SK-N-SH treated with all-trans-retinoic acid at 6 μM for 48 hours (cell line): Measurements from ENCODE around the gene USP49.

Experiments
- ATAC-seq: fragments of 200-7000 bp; cut with Tn5 transposase; 3 replicates; pipeline ENCODE4 v1.9.1; 2020; ENCODE audit warnings: mild to moderate bottlenecking, moderate library complexity
- ARNTL ChIP-seq: fragments of 450-650 bp; formaldehyde crosslinking; IDR thresholded peaks from 2 replicates; pipeline ENCODE4 v1.5.0; 2020; ENCODE audit warnings: low read depth, mild to moderate bottlenecking, moderate library complexity, borderline replicate concordance
- BACH2 ChIP-seq: fragments of 250-450 bp; sonication (Bioruptor Pico); IDR thresholded peaks from 2 replicates; pipeline ENCODE4 v1.9.0; 2021; ENCODE audit warnings: mild to moderate bottlenecking, borderline replicate concordance
- CREB5 ChIP-seq: fragments of 250-450 bp; sonication (Bioruptor Pico); IDR thresholded peaks from 2 replicates; pipeline ENCODE4 v1.5.1; 2020; ENCODE audit warnings: low read depth, mild to moderate bottlenecking, moderate library complexity
- CSDC2 ChIP-seq: fragments of 250-450 bp; sonication (Bioruptor Pico); IDR thresholded peaks from 2 replicates; pipeline ENCODE4 v1.5.0; 2020; ENCODE audit warnings: mild to moderate bottlenecking, moderate library complexity
- CSRNP3 ChIP-seq: fragments of 250-450 bp; sonication (Bioruptor Pico); IDR thresholded peaks from 2 replicates; pipeline ENCODE4 v1.5.1; 2021; ENCODE audit warnings: mild to moderate bottlenecking, moderate library complexity
- ESRRG ChIP-seq: fragments of 250-450 bp; sonication (Bioruptor Pico); IDR thresholded peaks from 2 replicates; pipeline ENCODE4 v1.6.1; 2021; ENCODE audit warnings: mild to moderate bottlenecking
- GLIS3 ChIP-seq: fragments of 250-450 bp; sonication (Bioruptor Pico); IDR thresholded peaks from 2 replicates; pipeline ENCODE4 v1.5.0; 2020; ENCODE audit warnings: mild to moderate bottlenecking, moderate library complexity
- ISL1 ChIP-seq: fragments of 250-450 bp; sonication (Bioruptor Pico); IDR thresholded peaks from 2 replicates; pipeline ENCODE4 v2.1.2; 2022; ENCODE audit warnings: mild to moderate bottlenecking, moderate library complexity
- OSR1 ChIP-seq: fragments of 250-450 bp; sonication (Bioruptor Pico); IDR thresholded peaks from 2 replicates; pipeline ENCODE4 v1.8.0; 2022; ENCODE audit warnings: moderate library complexity, mild to moderate bottlenecking, inconsistent platforms
- PATZ1 ChIP-seq: fragments of 250-450 bp; sonication (Bioruptor Pico); IDR thresholded peaks from 2 replicates; pipeline ENCODE4 v1.8.0; 2020; ENCODE audit warnings: mild to moderate bottlenecking, moderate library complexity, borderline replicate concordance
- POU6F1 ChIP-seq: fragments of 250-450 bp; sonication (Bioruptor Pico); IDR thresholded peaks from 2 replicates; pipeline ENCODE4 v1.8.0; 2021; ENCODE audit warnings: low read depth, mild to moderate bottlenecking, moderate library complexity, borderline replicate concordance
- PPARA ChIP-seq: fragments of 250-450 bp; sonication (Bioruptor Pico); IDR thresholded peaks from 2 replicates; pipeline ENCODE4 v1.5.0; 2020; ENCODE audit warnings: mild to moderate bottlenecking, borderline replicate concordance
- RARB ChIP-seq: fragments of 250-450 bp; sonication (Bioruptor Pico); IDR thresholded peaks from 2 replicates; pipeline ENCODE4 v1.8.0; 2021; ENCODE audit warnings: mild to moderate bottlenecking, moderate library complexity
- SNAI2 ChIP-seq: fragments of 250-450 bp; sonication (Bioruptor Pico); IDR thresholded peaks from 2 replicates; pipeline ENCODE4 v1.5.0; 2020; ENCODE audit warnings: mild to moderate bottlenecking, moderate library complexity
- TCF4 ChIP-seq: fragments of 250-450 bp; sonication (Bioruptor Pico); IDR thresholded peaks from 2 replicates; pipeline ENCODE4 v1.8.0; 2021; ENCODE audit warnings: mild to moderate bottlenecking, moderate library complexity, borderline replicate concordance
- TOX ChIP-seq: fragments of 250-450 bp; sonication (Bioruptor Pico); IDR thresholded peaks from 2 replicates; pipeline ENCODE4 v1.8.0; 2021; ENCODE audit warnings: mild to moderate bottlenecking, moderate library complexity, borderline replicate concordance
- TSHZ2 ChIP-seq: fragments of 250-450 bp; sonication (Bioruptor Pico); IDR thresholded peaks from 2 replicates; pipeline ENCODE4 v1.5.0; 2020; ENCODE audit warnings: mild to moderate bottlenecking, moderate library complexity
- ZC3H10 ChIP-seq: fragments of 250-450 bp; sonication (Bioruptor Pico); IDR thresholded peaks from 2 replicates; pipeline ENCODE4 v1.5.1; 2021; ENCODE audit warnings: mild to moderate bottlenecking, moderate library complexity
- ZFP3 ChIP-seq: fragments of 250-450 bp; sonication (Bioruptor Pico); IDR thresholded peaks from 2 replicates; pipeline ENCODE4 v1.5.0; 2020; ENCODE audit warnings: mild to moderate bottlenecking, moderate library complexity
- ZFP30 ChIP-seq: fragments of 450-650 bp; formaldehyde crosslinking; IDR thresholded peaks from 2 replicates; pipeline ENCODE4 v1.5.0; 2022; ENCODE audit warnings: mild to moderate bottlenecking, moderate library complexity
- ZNF565 ChIP-seq: fragments of 450-650 bp; formaldehyde crosslinking; conservative IDR thresholded peaks from 2 replicates; pipeline ENCODE4 v1.5.0; 2020; ENCODE audit warnings: low read depth, mild to moderate bottlenecking, moderate library complexity
- ZNF70 ChIP-seq: fragments of 450-650 bp; formaldehyde crosslinking; IDR thresholded peaks from 2 replicates; pipeline ENCODE4 v1.5.0; 2020; ENCODE audit warnings: mild to moderate bottlenecking, moderate library complexity
- ZNF8 ChIP-seq: fragments of 450-650 bp; formaldehyde crosslinking; IDR thresholded peaks from 2 replicates; pipeline ENCODE4 v1.5.0; 2020; ENCODE audit warnings: mild to moderate bottlenecking, moderate library complexity

Gene USP49

GRCh38 chr6:41938590-41939175 is 43.5 kb upstream of the USP49 start:
- no peak for ATAC-seq
- TF ChIP-seq TCF4 (no peak), CREB5 (CRISPR knock-in tag) (no peak), SNAI2 (no peak), PPARA (CRISPR knock-in tag) (no peak), BACH2 (CRISPR knock-in tag) (no peak), TOX (CRISPR knock-in tag) (no peak), OSR1 (CRISPR knock-in tag) (no peak), TSHZ2 (CRISPR knock-in tag) (no peak), RARB (no peak), PATZ1 (no peak), GLIS3 (CRISPR knock-in tag) (no peak), ISL1 (CRISPR knock-in tag) (no peak), CSDC2 (no peak), ZFP3 (CRISPR knock-in tag) (no peak), ZC3H10 (CRISPR knock-in tag) (no peak)

GRCh38 chr6:41937861-41938574 is 42.8 kb upstream of the USP49 start:
- no peak for ATAC-seq
- TF ChIP-seq ESRRG (no peak), ZFP3 (CRISPR knock-in tag) (no peak), RARB (no peak), POU6F1 (CRISPR knock-in tag) (no peak), ZC3H10 (CRISPR knock-in tag) (no peak), ZFP30 (CRISPR knock-in tag) (no peak), ZNF70 (CRISPR knock-in tag) (no peak), CREB5 (CRISPR knock-in tag) (no peak), ISL1 (CRISPR knock-in tag) (no peak), ZNF8 (CRISPR knock-in tag) (no peak), CSDC2 (no peak), TSHZ2 (CRISPR knock-in tag) (no peak), GLIS3 (CRISPR knock-in tag) (no peak), PATZ1 (no peak), BACH2 (CRISPR knock-in tag) (no peak), ARNTL (no peak), ZNF565 (CRISPR knock-in tag) (no peak), CSRNP3 (CRISPR knock-in tag) (no peak)
